Fibroblast of upper back skin (primary cell): Measurements from ENCODE around the gene NOL9.
"Not testable (repeated sequence)": the region's sequence is repeated elsewhere in the genome, so short reads cannot be mapped to it uniquely, and the experiment has no call there.

Experiments used
- DNase-seq: peaks from one replicate; pipeline ENCODE4 v3.0.0-alpha.2; 2013

NOL9 gene

DNA sequence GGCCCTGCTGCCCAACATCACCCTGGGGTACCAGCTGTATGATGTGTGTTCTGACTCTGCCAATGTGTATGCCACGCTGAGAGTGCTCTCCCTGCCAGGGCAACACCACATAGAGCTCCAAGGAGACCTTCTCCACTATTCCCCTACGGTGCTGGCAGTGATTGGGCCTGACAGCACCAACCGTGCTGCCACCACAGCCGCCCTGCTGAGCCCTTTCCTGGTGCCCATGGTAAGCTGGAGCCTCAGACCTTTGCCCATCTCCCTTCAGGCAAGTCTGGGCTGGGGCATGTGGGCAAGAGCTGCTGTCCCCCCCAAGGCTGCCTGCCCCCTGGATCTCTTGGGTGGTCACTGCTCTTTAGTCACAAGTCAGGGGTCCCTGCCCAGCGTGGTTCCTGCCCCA is 16.7 kb upstream of the NOL9 start:
- DNase-seq: no peak

DNA sequence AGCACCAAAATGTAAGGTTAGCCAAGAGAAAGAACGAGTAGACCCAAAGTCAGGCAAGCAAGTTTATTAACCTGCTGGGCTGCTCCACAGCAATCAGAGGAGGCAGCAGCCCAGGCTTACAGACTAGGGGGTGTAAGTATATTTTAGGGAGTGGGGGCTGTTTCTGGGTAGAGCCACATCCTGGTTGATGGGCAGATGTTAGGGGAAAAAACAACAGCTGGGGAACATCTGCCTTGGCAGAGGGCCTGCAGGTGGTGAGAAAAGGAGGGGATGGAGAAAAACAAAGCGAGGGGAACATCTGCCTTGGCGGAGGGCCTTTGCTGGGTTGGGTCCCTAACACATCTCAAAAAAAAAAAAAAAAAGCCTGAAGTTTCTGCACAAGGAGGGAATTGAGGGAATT is 15.8 kb upstream of the NOL9 start:
- DNase-seq: no peak

- no peak for DNase-seq
These were observed 14.7 kb upstream of the NOL9 start for GRCh38 chr1:6569033-6569432.

- DNase-seq: no peak
These were observed 6.0 kb upstream of the NOL9 start for GRCh38 chr1:6560267-6560666.

GRCh38 chr1:6559161-6559560 is 4.8 kb upstream of the NOL9 start:
- not testable (repeated sequence) for DNase-seq

DNA sequence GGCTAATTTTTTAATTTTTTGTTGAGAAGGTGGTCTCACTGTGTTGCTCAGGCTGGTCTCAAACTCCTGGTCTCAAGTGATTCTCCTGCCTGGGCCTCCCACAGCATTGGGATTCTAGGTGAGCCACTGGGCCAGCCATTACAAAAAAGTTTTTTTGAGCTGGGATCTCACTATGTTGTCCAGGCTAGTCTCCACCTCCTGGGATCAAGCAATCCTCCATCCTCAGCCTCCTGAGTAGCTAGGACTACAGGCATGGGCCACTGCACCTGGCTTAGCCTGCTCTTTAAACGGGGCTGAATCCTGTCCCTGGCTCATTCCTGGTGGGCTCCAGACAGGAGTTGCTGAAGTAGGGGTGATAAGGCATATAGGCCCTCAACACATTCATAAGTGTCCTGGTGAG is 3.3 kb upstream of the NOL9 start:
- no peak for DNase-seq

DNA sequence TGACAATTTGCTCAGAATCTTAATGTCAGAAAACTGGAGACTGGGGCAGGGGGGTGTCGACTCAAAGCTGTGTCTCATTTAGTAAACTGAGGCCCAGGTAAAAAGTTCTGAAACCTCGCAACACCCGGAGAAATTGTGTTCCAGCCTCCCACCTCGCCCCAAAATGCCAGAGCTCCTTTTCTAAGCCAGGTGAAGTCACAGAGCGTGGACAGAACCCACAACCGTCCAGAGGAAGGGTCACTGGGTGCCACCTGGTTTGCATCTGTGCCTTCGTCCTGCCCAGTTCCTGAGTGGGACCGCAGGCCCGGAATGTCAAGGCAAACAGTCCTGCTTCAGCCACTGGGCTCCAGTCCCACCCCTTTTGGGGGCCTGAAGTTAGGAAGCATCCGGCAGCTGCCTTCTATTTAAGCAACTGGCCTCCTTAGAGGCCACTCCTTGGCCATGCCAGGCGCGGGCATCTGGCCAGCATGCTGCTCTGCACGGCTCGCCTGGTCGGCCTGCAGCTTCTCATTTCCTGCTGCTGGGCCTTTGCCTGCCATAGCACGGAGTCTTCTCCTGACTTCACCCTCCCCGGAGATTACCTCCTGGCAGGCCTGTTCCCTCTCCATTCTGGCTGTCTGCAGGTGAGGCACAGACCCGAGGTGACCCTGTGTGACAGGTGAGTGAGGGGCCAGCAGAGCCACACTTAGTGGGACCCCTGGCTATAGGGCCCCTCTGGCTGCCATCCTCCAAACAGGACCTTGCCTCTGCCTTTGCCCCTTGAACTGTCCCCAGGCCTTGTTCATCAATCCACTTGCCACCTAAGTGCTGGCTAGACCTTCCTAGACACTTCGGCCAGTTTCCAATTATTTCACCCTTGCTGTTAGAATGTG is 830 bp upstream of the NOL9 start, which contains the start of gene TAS1R1:
TSS of gene TAS1R1 (plus strand) at position 401 of the 872 bp plus-strand sequence. CDS start at position 468, 67 bp downstream.
- no peak for DNase-seq

DNA sequence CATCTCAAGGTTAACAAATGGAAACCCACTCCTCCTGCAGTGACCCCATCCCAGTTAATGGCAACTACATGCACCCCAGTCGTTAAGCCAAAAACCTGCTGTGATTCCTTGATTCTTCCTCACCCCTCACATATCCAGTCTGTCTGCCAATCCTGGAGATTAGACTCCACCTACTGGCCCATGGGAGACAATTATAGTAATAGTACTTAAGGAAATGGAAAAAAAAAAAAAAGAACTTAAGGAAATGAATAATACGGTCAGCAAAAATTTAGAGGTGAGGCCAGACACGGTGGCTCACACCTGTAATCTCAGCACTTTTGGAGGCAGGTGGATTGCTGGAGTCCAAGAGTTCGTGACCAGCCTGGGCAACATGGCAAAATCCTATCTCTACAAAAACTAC is 7.0 kb downstream of the NOL9 start:
- peak; percentile 9 for DNase-seq

- no peak for DNase-seq
These were observed 8.0 kb downstream of the NOL9 start for GRCh38 chr1:6546326-6546725.

- DNase-seq: peak; percentile 37
These were observed 8.8 kb downstream of the NOL9 start for GRCh38 chr1:6545276-6546112.

- peak; percentile 72 for DNase-seq
These were observed 9.5 kb downstream of the NOL9 start for GRCh38 chr1:6544831-6545230.

- peak; percentile 44 for DNase-seq
These were observed 15.4 kb downstream of the NOL9 start for GRCh38 chr1:6538956-6539355.

DNA sequence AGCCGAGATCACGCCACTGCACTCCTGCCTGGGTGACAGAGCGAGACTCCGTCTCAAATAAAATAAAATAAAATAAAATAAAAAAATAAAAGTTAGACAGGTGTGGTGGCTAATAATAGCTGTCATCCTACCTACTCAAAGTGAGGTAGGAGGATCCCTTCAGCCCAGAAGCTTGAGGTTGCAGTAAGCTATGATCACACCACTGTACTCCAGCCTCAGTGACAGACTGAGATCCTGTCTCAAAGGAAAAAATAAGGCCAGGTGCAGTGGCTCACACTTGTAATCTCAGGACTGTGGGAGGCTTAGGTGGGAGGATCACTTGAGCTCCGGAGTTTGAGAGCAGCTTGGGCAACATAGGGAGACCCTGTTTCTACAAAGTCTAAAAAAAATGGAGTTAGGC is 18.0 kb downstream of the NOL9 start:
- no peak for DNase-seq

- DNase-seq: no peak
These were observed 19.1 kb downstream of the NOL9 start for GRCh38 chr1:6535214-6535613.

DNA sequence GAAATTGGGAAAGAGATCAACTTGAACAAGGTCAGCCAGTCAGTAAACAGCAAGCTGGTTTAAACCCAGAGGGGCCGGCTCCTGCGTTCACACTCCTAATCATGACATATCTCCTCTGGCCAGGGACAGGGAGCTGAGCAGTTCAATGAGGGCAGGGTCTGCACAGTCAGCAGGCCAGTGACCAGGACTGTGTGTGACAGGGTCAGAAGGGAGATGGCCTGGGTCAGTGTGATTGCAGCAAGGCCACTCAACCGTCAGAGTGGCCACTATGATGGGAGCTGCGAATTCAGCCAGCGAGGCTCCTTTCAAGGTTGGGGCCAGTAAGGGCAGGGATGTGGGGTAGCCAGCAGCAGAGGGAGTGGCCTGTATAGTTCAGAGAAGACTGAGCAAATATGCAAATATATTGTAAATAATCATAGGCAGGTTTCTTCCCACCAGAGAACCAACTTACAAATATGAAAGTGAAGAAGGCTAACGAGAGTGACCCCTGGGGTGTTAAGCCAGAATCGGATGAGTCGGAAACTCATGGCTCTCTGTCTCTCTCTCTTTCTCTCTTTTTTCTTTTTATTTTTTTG is 20.0 kb downstream of the NOL9 start:
- DNase-seq: no peak

GRCh38 chr1:6531996-6532395 is 22.3 kb downstream of the NOL9 start:
- no peak for DNase-seq

DNA sequence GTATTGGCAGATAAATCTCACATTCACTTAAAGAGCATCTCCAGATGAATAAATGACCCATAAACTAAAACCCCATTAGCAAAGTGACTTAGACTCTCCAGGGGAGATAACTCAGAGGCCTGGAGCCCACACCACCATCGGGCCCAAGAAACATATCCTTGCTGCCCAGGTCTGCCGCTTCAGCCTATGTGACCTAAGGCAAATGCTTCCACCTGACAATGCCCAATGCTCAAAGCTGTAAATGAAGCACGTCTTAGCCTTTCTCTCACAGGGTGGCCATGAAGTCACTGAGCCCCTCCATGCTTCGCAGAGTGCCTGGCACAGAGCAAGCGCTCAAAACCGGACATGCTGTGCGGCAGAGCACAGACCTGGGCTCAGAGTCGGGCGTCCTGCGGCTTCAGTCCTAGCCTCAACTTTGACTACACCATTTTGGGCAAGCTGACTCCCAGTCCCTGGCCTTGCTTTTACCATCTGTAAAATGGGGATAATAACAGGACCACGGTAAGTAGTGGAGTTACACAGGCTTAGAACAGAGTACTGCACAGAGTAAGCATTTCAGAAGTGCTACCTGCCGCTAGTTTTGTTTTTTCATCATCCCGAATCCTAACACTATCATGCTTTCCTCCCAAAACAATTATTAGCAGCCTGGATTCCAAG is 23.7 kb downstream of the NOL9 start:
- DNase-seq: no peak

- DNase-seq: no peak
These were observed 25.8 kb downstream of the NOL9 start for GRCh38 chr1:6528492-6528891.

DNA sequence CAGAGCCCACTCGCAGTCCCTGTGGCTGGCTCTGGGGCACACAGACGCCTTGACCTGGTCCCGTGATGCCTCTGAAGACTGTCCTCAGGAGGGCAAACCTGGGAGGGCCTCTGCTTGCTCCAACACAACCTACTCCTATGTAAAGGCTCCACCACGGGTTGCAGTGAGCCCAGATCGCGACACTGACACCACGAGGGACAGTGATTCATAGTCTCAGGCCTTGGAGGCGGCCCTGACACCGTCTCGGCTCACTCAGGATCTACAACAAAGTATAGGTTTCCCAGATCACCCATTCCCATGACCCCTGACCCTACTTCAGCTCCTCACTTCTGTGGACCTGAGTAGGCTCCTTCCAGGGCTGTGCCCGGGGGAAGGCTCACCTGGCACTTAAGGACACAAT is 28.0 kb downstream of the NOL9 start:
- DNase-seq: no peak

DNA sequence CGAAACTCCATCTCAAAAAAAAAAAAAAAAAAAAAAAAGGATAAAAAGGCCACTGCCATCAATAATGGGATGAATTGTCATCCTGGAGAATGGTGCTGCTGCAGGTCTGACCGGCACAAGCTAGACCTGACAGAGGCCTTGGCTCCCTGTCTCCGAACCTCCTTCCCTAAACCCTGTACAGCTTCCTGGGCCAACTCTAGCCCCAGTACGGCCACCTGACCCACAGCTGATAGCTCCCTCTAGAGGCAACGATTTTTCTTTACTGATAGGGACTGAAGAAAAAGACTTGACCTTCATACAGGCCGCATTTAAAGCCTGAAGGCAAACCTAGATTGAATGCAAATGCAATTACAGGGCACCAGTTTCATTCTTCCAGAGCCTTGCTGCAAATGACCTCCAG is 30.7 kb downstream of the NOL9 start:
- DNase-seq: peak; percentile 35

GRCh38 chr1:6521536-6521935 is 32.8 kb downstream of the NOL9 start:
- peak; percentile 16 for DNase-seq

GRCh38 chr1:6519935-6520671 is 34.2 kb downstream of the NOL9 start:
- peak; percentile 68 for DNase-seq
